ENCODE results near the gene NELFCD. TPM values are rescaled to one million over a fixed set of nuclear protein-coding genes. Genes with fewer than 3 reads are reported as not detected.
"Not testable (repeated sequence)": the region's sequence is repeated elsewhere in the genome, so short reads cannot be mapped to it uniquely, and the experiment has no call there.

The NELFCD gene
- total RNA-seq, 1 donor from 2014 or later, result 27.4 TPM

- FAIRE-seq (no peak), DNase-seq (ENCODE audit: low read depth) (peak; percentile 49)
- Histone ChIP-seq H3K4me3 (ENCODE audit: low read depth, low read length) (no peak overlapping the region), H3K27me3 (ENCODE audit: control insufficient read depth, insufficient read depth, low read length) (no peaks in the 10 kb centered on the region), H3K36me3 (ENCODE audit: control insufficient read depth, insufficient read depth, low read length) (no peaks in the 10 kb centered on the region)
- TF ChIP-seq CTCF (IDR thresholded peaks at IDR 0.05; ENCODE audit: insufficient read depth, low read length, severe bottlenecking), result no peak
Observed at GRCh38 chr20:58976061-58976730, 4.9 kb upstream of the NELFCD start.

- no peaks in the 10 kb centered on the region for H3K27me3 ChIP-seq (ENCODE audit: control insufficient read depth, insufficient read depth, low read length)
- H3K36me3 ChIP-seq (ENCODE audit: control insufficient read depth, insufficient read depth, low read length), result no peaks in the 10 kb centered on the region
- no peak overlapping the region for H3K4me3 ChIP-seq (ENCODE audit: low read depth, low read length)
- no peak for FAIRE-seq
- no peak for TF ChIP-seq CTCF (IDR thresholded peaks at IDR 0.05; ENCODE audit: insufficient read depth, low read length, severe bottlenecking)
- no peak for DNase-seq (ENCODE audit: low read depth)
Observed at GRCh38 chr20:58978351-58979190, 2.5 kb upstream of the NELFCD start.

GRCh38 chr20:58981628-58982364 is 740 bp downstream of the NELFCD start:
- TF ChIP-seq CTCF (IDR thresholded peaks at IDR 0.05; ENCODE audit: insufficient read depth, low read length, severe bottlenecking), result no peak
- H3K4me3 ChIP-seq (ENCODE audit: low read depth, low read length), result peak overlapping the region; percentile 69
- DNase-seq (ENCODE audit: low read depth), result peak; percentile 7
- no peak for FAIRE-seq
- H3K27me3 ChIP-seq (ENCODE audit: control insufficient read depth, insufficient read depth, low read length), result no peaks in the 10 kb centered on the region
- no peaks in the 10 kb centered on the region for H3K36me3 ChIP-seq (ENCODE audit: control insufficient read depth, insufficient read depth, low read length)

- no peak for FAIRE-seq
Observed at GRCh38 chr20:58982406-58983114, 1.5 kb downstream of the NELFCD start.

GRCh38 chr20:58983115-58983468 is 2.0 kb downstream of the NELFCD start:
- not testable (repeated sequence) for FAIRE-seq; H3K4me3 ChIP-seq (ENCODE audit: low read depth, low read length); DNase-seq (ENCODE audit: low read depth); H3K36me3 ChIP-seq (ENCODE audit: control insufficient read depth, insufficient read depth, low read length); H3K27me3 ChIP-seq (ENCODE audit: control insufficient read depth, insufficient read depth, low read length)

More at GRCh38 chr20:58982406-58983114, 1.5 kb downstream of the NELFCD start:
- Histone ChIP-seq H3K36me3 (ENCODE audit: control insufficient read depth, insufficient read depth, low read length) (peaks cover 2% of the 10 kb centered on the region), H3K27me3 (ENCODE audit: control insufficient read depth, insufficient read depth, low read length) (no peaks in the 10 kb centered on the region), H3K4me3 (ENCODE audit: low read depth, low read length) (no peak overlapping the region)
- no peak for TF ChIP-seq CTCF (IDR thresholded peaks at IDR 0.05; ENCODE audit: insufficient read depth, low read length, severe bottlenecking)
- no peak for DNase-seq (ENCODE audit: low read depth)
